Mesenchymal stem cell (in vitro differentiated cells and primary cell): ENCODE data around the gene KLHL8.

Source experiments
- DNase-seq: peaks from one replicate; pipeline ENCODE4 v3.0.0-alpha.2; 2013
- H2AFZ ChIP-seq: one replicate; pipeline ENCODE4 v1.6.1; 2013; ENCODE audit warnings: low read depth, mild to moderate bottlenecking, control low read depth, inconsistent platforms, low read length, moderate library complexity
- H2AK5ac ChIP-seq: 2 replicates; pipeline ENCODE4 v1.6.1; 2013; ENCODE audit warnings: low read length, moderate library complexity, mild to moderate bottlenecking, inconsistent platforms; ENCODE audit not compliant: severe bottlenecking
- H2BK120ac ChIP-seq: one replicate; pipeline ENCODE4 v1.6.1; 2013; ENCODE audit warnings: low read depth, mild to moderate bottlenecking, inconsistent platforms, low read length, moderate library complexity
- H2BK12ac ChIP-seq, 2 experiments: one replicate each; pipeline ENCODE4 v1.6.1; 2013; ENCODE audit warnings: inconsistent platforms in 2 of 2, low read length in 2 of 2, mild to moderate bottlenecking in 2 of 2, moderate library complexity in 2 of 2, control low read depth in 1 of 2
- H2BK15ac ChIP-seq: one replicate; pipeline ENCODE4 v1.6.1; 2013; ENCODE audit warnings: mild to moderate bottlenecking, low read depth, inconsistent platforms; ENCODE audit not compliant: poor library complexity, severe bottlenecking
- H2BK5ac ChIP-seq: 2 replicates; pipeline ENCODE4 v1.6.1; 2013; ENCODE audit warnings: low read depth, mild to moderate bottlenecking, low read length, control low read depth, inconsistent platforms; ENCODE audit not compliant: poor library complexity, severe bottlenecking
- H3K14ac ChIP-seq, 2 experiments: one replicate each; pipeline ENCODE4 v1.6.1; 2013; ENCODE audit warnings: inconsistent platforms in 2 of 2, low read length in 2 of 2, control low read depth in 1 of 2, mild to moderate bottlenecking in 1 of 2, moderate library complexity in 1 of 2
- H3K18ac ChIP-seq, 2 experiments: one replicate each; pipeline ENCODE4 v1.6.1; 2013; ENCODE audit warnings: inconsistent platforms in 2 of 2, low read length in 2 of 2, control low read depth in 1 of 2, low read depth in 1 of 2, mild to moderate bottlenecking in 1 of 2
- H3K23ac ChIP-seq, 2 experiments: one replicate each; pipeline ENCODE4 v1.6.1; 2013; ENCODE audit warnings: inconsistent platforms in 2 of 2, low read length in 2 of 2, mild to moderate bottlenecking in 2 of 2, moderate library complexity in 2 of 2, control low read depth in 1 of 2
- H3K27ac ChIP-seq: 2 replicates; pipeline ENCODE4 v1.5.1; 2013; ENCODE audit warnings: mild to moderate bottlenecking, moderate library complexity, low read length, control low read depth, inconsistent platforms; ENCODE audit not compliant: poor library complexity, severe bottlenecking
- H3K27me3 ChIP-seq, 2 experiments: 2 replicates each; pipeline versions ENCODE4 v1.6.1 to v1.7.0; 2013; ENCODE audit warnings: low read length in 2 of 2, mild to moderate bottlenecking in 2 of 2, moderate library complexity in 2 of 2, control low read depth in 1 of 2, inconsistent platforms in 1 of 2; ENCODE audit not compliant: control insufficient read depth in 1 of 2, insufficient read depth in 1 of 2
- H3K36me3 ChIP-seq, 2 experiments: 2 replicates each; pipeline versions ENCODE4 v1.6.1 to v1.7.0; 2013; ENCODE audit warnings: low read length in 2 of 2, control low read depth in 1 of 2, inconsistent platforms in 1 of 2, low read depth in 1 of 2, mild to moderate bottlenecking in 1 of 2; ENCODE audit not compliant: insufficient read depth in 2 of 2, control insufficient read depth in 1 of 2
- H3K4ac ChIP-seq, 2 experiments: one replicate each; pipeline ENCODE4 v1.6.1; 2013; ENCODE audit warnings: inconsistent platforms in 2 of 2, low read length in 2 of 2, mild to moderate bottlenecking in 2 of 2, moderate library complexity in 2 of 2, control low read depth in 1 of 2, low read depth in 1 of 2
- H3K4me1 ChIP-seq: 2 replicates; pipeline ENCODE4 v1.6.1; 2013; ENCODE audit warnings: low read depth, low read length, control low read depth; ENCODE audit not compliant: control insufficient read depth, insufficient read depth
- H3K4me2 ChIP-seq: 2 replicates; pipeline ENCODE4 v1.6.1; 2013; ENCODE audit warnings: low read length, mild to moderate bottlenecking, inconsistent platforms; ENCODE audit not compliant: poor library complexity, severe bottlenecking
- H3K4me3 ChIP-seq, 2 experiments: 2 replicates each; pipeline versions ENCODE4 v1.5.1 to v1.7.0; 2013; ENCODE audit warnings: low read length in 2 of 2, mild to moderate bottlenecking in 2 of 2, control low read depth in 1 of 2, low read depth in 1 of 2; ENCODE audit not compliant: insufficient read depth in 1 of 2
- H3K79me1 ChIP-seq: replicated peaks from 2 replicates; pipeline ENCODE4 v1.6.1; 2013; ENCODE audit warnings: mild to moderate bottlenecking, control low read depth, low read length, inconsistent platforms; ENCODE audit not compliant: poor library complexity, severe bottlenecking
- H3K9ac ChIP-seq: 2 replicates; pipeline ENCODE4 v1.7.0; 2013; ENCODE audit warnings: mild to moderate bottlenecking, low read length, moderate library complexity
- H3K9me3 ChIP-seq: 2 replicates; pipeline ENCODE4 v1.7.0; 2013; ENCODE audit warnings: mild to moderate bottlenecking, low read length; ENCODE audit not compliant: control insufficient read depth
- H4K8ac ChIP-seq: one replicate; pipeline ENCODE4 v1.6.1; 2013; ENCODE audit warnings: inconsistent platforms, mild to moderate bottlenecking, low read length, moderate library complexity
- H4K91ac ChIP-seq: one replicate; pipeline ENCODE4 v1.6.1; 2013; ENCODE audit warnings: mild to moderate bottlenecking, low read length, inconsistent platforms
- WGBS: methylation state at CpG from one replicate; pipeline ENCODE4 v1.1.7; 2013; ENCODE audit warnings: mixed read lengths; 5-methylcytosine and 5-hydroxymethylcytosine counted together

The KLHL8 gene

GRCh38 chr4:87262886-87263285 is 42.5 kb upstream of the KLHL8 start:
- WGBS = 100% methylated on average over 1 of the region's 1 CpG

GRCh38 chr4:87260477-87260876 is 40.1 kb upstream of the KLHL8 start:
- no peak for DNase-seq
- H2BK120ac ChIP-seq = no peak overlapping the region
- H4K8ac ChIP-seq = no peak overlapping the region
- no peak overlapping the region for H3K23ac ChIP-seq
- no peak overlapping the region for H2BK12ac ChIP-seq
- H3K27me3 ChIP-seq = no peaks in the 10 kb centered on the region
- H3K4me1 ChIP-seq = no peaks in the 10 kb centered on the region
- no peaks in the 10 kb centered on the region for H3K79me1 ChIP-seq
- H3K4me2 ChIP-seq = no peak overlapping the region
- no peak overlapping the region for H3K27ac ChIP-seq
- no peak overlapping the region for H2BK5ac ChIP-seq
- no peak overlapping the region for H2AK5ac ChIP-seq
- WGBS = no CpG with 5 or more reads among the region's 2 CpGs
- no peak overlapping the region for H3K18ac ChIP-seq
- H2AFZ ChIP-seq = no peak overlapping the region
- no peak overlapping the region for H3K4me3 ChIP-seq
- no peak overlapping the region for H3K4ac ChIP-seq
- no peaks in the 10 kb centered on the region for H3K36me3 ChIP-seq
- no peak overlapping the region for H3K9ac ChIP-seq
- no peaks in the 10 kb centered on the region for H3K9me3 ChIP-seq
- no peak overlapping the region for H4K91ac ChIP-seq
- H2BK15ac ChIP-seq = no peak overlapping the region
- no peak overlapping the region for H3K14ac ChIP-seq

More at GRCh38 chr4:87262886-87263285, 42.5 kb upstream of the KLHL8 start:
- Histone ChIP-seq H3K14ac (no peak overlapping the region), H3K27me3 (no peaks in the 10 kb centered on the region), H3K4me3 (no peak overlapping the region), H2BK5ac (no peak overlapping the region), H3K18ac (no peak overlapping the region), H2BK12ac (no peak overlapping the region), H4K8ac (no peak overlapping the region), H3K23ac (no peak overlapping the region), H2AFZ (no peak overlapping the region), H2AK5ac (no peak overlapping the region), H3K9ac (no peak overlapping the region), H3K9me3 (no peaks in the 10 kb centered on the region), H3K4me2 (no peak overlapping the region), H3K36me3 (no peaks in the 10 kb centered on the region), H3K27ac (no peak overlapping the region), H2BK120ac (no peak overlapping the region), H3K79me1 (no peaks in the 10 kb centered on the region), H2BK15ac (no peak overlapping the region), H3K4ac (no peak overlapping the region), H4K91ac (no peak overlapping the region), H3K4me1 (no peaks in the 10 kb centered on the region)
- DNase-seq = no peak

- Histone ChIP-seq H3K4me3 (no peak overlapping the region), H3K9ac (no peak overlapping the region), H3K4ac (no peak overlapping the region), H3K27me3 (no peaks in the 10 kb centered on the region), H2AK5ac (no peak overlapping the region), H3K4me2 (no peak overlapping the region), H2BK15ac (no peak overlapping the region), H4K8ac (no peak overlapping the region), H2BK120ac (no peak overlapping the region), H2BK12ac (no peak overlapping the region), H2AFZ (no peak overlapping the region), H3K27ac (no peak overlapping the region), H3K14ac (no peak overlapping the region), H3K9me3 (no peaks in the 10 kb centered on the region), H2BK5ac (no peak overlapping the region), H3K23ac (no peak overlapping the region), H4K91ac (no peak overlapping the region), H3K79me1 (no peaks in the 10 kb centered on the region), H3K36me3 (no peaks in the 10 kb centered on the region), H3K4me1 (no peaks in the 10 kb centered on the region), H3K18ac (no peak overlapping the region)
- WGBS = 100% methylated on average over 1 of the region's 2 CpGs
- no peak for DNase-seq
Observed at GRCh38 chr4:87258677-87259076, 38.3 kb upstream of the KLHL8 start.

GRCh38 chr4:87257523-87257922 is 37.1 kb upstream of the KLHL8 start:
- 52% methylated on average over 3 of the region's 3 CpGs for WGBS
- Histone ChIP-seq H3K36me3 (no peaks in the 10 kb centered on the region), H3K23ac (no peak overlapping the region), H3K79me1 (no peaks in the 10 kb centered on the region), H3K27ac (no peak overlapping the region), H2BK15ac (no peak overlapping the region), H2AFZ (no peak overlapping the region), H3K9ac (no peak overlapping the region), H2AK5ac (no peak overlapping the region), H4K91ac (no peak overlapping the region), H4K8ac (no peak overlapping the region), H2BK5ac (no peak overlapping the region), H2BK120ac (no peak overlapping the region), H3K14ac (no peak overlapping the region), H3K18ac (no peak overlapping the region), H2BK12ac (no peak overlapping the region), H3K9me3 (no peaks in the 10 kb centered on the region), H3K27me3 (no peaks in the 10 kb centered on the region), H3K4me2 (no peak overlapping the region), H3K4me1 (no peaks in the 10 kb centered on the region), H3K4me3 (no peak overlapping the region), H3K4ac (no peak overlapping the region)
- no peak for DNase-seq
